Gastroesophageal sphincter (tissue), 4 donors: ENCODE data around the gene C4orf33. TPM values are rescaled to one million over a fixed set of nuclear protein-coding genes. Genes with fewer than 3 reads are reported as not detected.
A peak's percentile ranks its signal among the peaks of the same experiment; 100 is the strongest.
"Not testable (repeated sequence)": the region's sequence is repeated elsewhere in the genome, so short reads cannot be mapped to it uniquely, and the experiment has no call there.

Experiments used
- ATAC-seq: fragments of 150-250 bp; one replicate; pipeline ENCODE4 v1.9.1; 2016; ENCODE audit warnings: mild to moderate bottlenecking, moderate library complexity
- H3K27ac ChIP-seq, 4 donors: fragments of 200-600 bp; sonication (generic) in 3 of 4; 1 replicate in 3 of 4; 2 replicates in 1 of 4; pipeline ENCODE4 v1.5.1; 2016 to 2019
- H3K27me3 ChIP-seq: fragments of 200-600 bp; sonication (generic); one replicate; pipeline ENCODE4 v1.5.1; 2019
- H3K36me3 ChIP-seq, 2 donors: fragments of 200-600 bp; sonication (generic); one replicate each; pipeline ENCODE4 v1.5.1; 2019; ENCODE audit warnings: control low read depth in 1 of 2
- H3K4me1 ChIP-seq, 3 donors: fragments of 200-600 bp; sonication (generic); 1 replicate in 2 of 3; 2 replicates in 1 of 3; pipeline ENCODE4 v1.5.1; 2016 to 2019; ENCODE audit warnings: control low read depth in 2 of 3
- H3K4me3 ChIP-seq, 2 donors: fragments of 200-600 bp; sonication (generic); one replicate each; pipeline ENCODE4 v1.5.1; 2019; ENCODE audit warnings: mild to moderate bottlenecking in 1 of 2, moderate library complexity in 1 of 2
- H3K9me3 ChIP-seq, 3 donors: fragments of 200-600 bp; sonication (generic); one replicate each; pipeline ENCODE4 v1.5.1; 2017 to 2019; ENCODE audit warnings: control low read depth in 2 of 3
- EP300 ChIP-seq: sonication (generic); formaldehyde crosslinking; IDR thresholded peaks from one replicate; pipeline ENCODE4 v1.6.1; 2017; ENCODE audit warnings: antibody characterized with exemption, mild to moderate bottlenecking
- POLR2A ChIP-seq, 2 donors: fragments of 450-650 bp; IDR thresholded peaks; one replicate each; pipeline ENCODE4 v1.6.1; 2017; ENCODE audit warnings: antibody characterized with exemption in 2 of 2, mild to moderate bottlenecking in 2 of 2, moderate library complexity in 1 of 2
- POLR2AphosphoS5 ChIP-seq: sonication (generic); formaldehyde crosslinking; IDR thresholded peaks from one replicate; pipeline ENCODE4 v1.6.1; 2017; ENCODE audit warnings: antibody characterized with exemption
- WGBS, 2 donors: methylation state at CpG; one replicate each; pipeline ENCODE4 v1.1.5; 2018; ENCODE audit warnings: low coverage in 1 of 2; 5-methylcytosine and 5-hydroxymethylcytosine counted together
- total RNA-seq, 4 donors: library from RNA; depleted of rRNA; stranded (reverse); fragments of >200 nt; gene quantifications; one replicate each; pipeline ENCODE4 v1.1.0, GENCODE V29; 2016
- TF ChIP-seq, protein P1 (sequence below), 4 experiments: fragments of 200-600 bp in 2 of 4; fragments of 450-650 bp in 2 of 4; sonication (generic) in 1 of 4; IDR thresholded peaks; one replicate each; pipeline ENCODE4 v1.5.1; 2017 to 2019; ENCODE audit warnings: antibody characterized with exemption in 4 of 4, mild to moderate bottlenecking in 2 of 4, moderate library complexity in 2 of 4

The C4orf33 gene, protein sequence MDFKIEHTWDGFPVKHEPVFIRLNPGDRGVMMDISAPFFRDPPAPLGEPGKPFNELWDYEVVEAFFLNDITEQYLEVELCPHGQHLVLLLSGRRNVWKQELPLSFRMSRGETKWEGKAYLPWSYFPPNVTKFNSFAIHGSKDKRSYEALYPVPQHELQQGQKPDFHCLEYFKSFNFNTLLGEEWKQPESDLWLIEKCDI
- total RNA-seq = 10 to 100 TPM in 1 of 4 donors, 1 to 10 TPM in 3; 4.8 to 12.5 (median 7.6) TPM

DNA sequence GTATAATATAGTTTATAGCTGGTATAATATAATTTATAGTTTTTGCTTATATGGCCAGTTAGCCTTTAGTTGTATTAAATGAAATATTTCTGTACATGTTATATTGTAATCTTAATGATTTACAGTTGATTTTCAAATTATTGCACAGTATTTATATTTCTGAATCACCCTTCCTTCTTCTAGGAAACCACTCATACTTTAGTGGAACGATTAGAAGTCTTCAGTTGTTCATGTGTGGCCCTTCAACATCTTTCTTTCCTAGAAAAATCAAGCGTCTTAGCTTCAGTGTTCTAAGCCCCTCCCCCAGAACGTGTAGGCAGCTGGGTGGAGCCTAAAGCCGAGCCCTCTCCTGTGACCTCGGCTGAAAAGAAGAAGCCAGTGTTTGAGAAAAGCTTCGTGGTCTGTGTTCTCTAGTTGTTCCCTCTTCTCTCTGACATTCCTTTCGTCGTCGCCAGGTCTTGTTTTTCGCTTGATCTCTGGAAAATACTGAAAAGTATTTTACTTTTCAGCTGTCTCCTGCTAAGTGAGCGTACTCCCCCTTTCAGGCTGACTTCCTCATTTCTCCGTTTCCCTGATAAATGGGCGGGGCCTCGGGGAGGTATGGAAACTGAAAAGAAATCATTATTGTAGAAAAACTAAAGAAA, at the start of gene C4orf33:
Gene C4orf33, plus strand, starts transcription at position 342 of the 644 bp plus-strand sequence. CDS start 6,459 bp downstream, outside the sequence.
- peak within 1 kb of the TSS; percentile 57 to 100 for H3K4me3 ChIP-seq
- H3K4me1 ChIP-seq = peaks cover 10 to 40% (median 11%) of the 10 kb centered on the region in 3 donors
- no peaks in the 10 kb centered on the region for H3K9me3 ChIP-seq
- H3K27ac ChIP-seq = peak within 1 kb of the TSS; percentile 68 to 89 (median 82)
- TF ChIP-seq, protein P1, sequence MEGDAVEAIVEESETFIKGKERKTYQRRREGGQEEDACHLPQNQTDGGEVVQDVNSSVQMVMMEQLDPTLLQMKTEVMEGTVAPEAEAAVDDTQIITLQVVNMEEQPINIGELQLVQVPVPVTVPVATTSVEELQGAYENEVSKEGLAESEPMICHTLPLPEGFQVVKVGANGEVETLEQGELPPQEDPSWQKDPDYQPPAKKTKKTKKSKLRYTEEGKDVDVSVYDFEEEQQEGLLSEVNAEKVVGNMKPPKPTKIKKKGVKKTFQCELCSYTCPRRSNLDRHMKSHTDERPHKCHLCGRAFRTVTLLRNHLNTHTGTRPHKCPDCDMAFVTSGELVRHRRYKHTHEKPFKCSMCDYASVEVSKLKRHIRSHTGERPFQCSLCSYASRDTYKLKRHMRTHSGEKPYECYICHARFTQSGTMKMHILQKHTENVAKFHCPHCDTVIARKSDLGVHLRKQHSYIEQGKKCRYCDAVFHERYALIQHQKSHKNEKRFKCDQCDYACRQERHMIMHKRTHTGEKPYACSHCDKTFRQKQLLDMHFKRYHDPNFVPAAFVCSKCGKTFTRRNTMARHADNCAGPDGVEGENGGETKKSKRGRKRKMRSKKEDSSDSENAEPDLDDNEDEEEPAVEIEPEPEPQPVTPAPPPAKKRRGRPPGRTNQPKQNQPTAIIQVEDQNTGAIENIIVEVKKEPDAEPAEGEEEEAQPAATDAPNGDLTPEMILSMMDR (IDR thresholded peaks at IDR 0.05) = no peak
- TF ChIP-seq POLR2AphosphoS5 (no peak), POLR2A (IDR thresholded peaks at IDR 0.05) (no peak), EP300 (no peak)
- peak; percentile 57 for ATAC-seq
- H3K27me3 ChIP-seq = no peaks in the 10 kb centered on the region
- no peaks in the 10 kb centered on the region for H3K36me3 ChIP-seq
- WGBS, 2 donors = 0 to 7% methylated on average over 6 to 9 of the region's 14 CpGs

DNA sequence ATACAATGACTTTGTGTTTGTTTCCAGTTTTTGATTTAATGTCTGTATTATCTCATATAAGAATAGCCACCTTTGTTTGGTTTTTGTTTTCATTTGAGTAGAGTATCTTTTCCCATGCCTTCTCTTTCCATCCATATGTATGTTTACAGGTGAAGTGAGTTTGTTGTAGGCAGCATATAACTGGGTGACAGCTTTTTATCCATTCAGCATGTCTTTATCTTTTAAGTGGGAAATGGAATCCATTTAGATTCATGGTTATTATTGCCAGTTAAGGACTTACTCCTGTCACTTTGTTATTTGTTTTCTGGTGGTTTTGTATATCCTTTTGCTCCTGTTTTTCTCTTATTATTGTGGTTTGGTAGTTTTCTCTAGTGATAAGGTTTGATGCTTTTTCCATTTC, 36.9 kb upstream of the C4orf33 start:
- no peaks in the 10 kb centered on the region for H3K4me1 ChIP-seq
- peaks cover 0 to 27% of the 10 kb centered on the region in 2 donors for H3K36me3 ChIP-seq
- H3K27me3 ChIP-seq = no peaks in the 10 kb centered on the region
- ATAC-seq = no peak
- peaks cover 0 to 76% (median 0%) of the 10 kb centered on the region in 3 donors for H3K9me3 ChIP-seq
- no peak overlapping the region for H3K4me3 ChIP-seq
- H3K27ac ChIP-seq = no peak overlapping the region
- TF ChIP-seq, protein P1 (IDR thresholded peaks at IDR 0.05) = no peak
- no peak for TF ChIP-seq POLR2AphosphoS5

DNA sequence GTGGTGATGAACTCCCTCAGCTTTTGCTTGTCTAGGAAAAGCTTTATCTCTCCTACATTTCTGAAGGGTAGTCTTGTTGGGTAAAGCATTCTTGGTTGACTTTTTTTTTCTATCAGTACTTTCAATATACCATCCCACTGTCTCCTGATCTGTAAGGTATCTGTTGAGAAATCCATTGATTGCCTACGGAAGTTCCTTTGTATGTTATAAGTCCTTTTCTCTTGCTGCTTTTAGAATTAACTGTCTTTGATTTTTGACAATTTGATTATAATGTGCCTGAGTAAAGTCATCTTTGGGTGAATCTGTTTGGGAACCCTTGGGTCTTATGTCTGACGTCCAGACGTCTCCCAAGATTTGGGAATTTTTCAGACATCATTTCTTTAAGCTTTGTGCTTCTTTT, 33.4 kb upstream of the C4orf33 start:
- H3K36me3 ChIP-seq = peaks cover 0 to 27% of the 10 kb centered on the region in 2 donors
- H3K4me1 ChIP-seq = no peaks in the 10 kb centered on the region
- ATAC-seq = no peak
- H3K4me3 ChIP-seq = no peak overlapping the region
- H3K9me3 ChIP-seq = peaks cover 0 to 52% (median 0%) of the 10 kb centered on the region in 3 donors
- TF ChIP-seq, protein P1 (IDR thresholded peaks at IDR 0.05) = no peak
- TF ChIP-seq POLR2A (IDR thresholded peaks at IDR 0.05) = no peak
- TF ChIP-seq POLR2AphosphoS5 = no peak
- no peak for TF ChIP-seq EP300
- H3K27me3 ChIP-seq = no peaks in the 10 kb centered on the region
- WGBS, 2 donors = 100% methylated on average over 1 to 3 of the region's 3 CpGs
- H3K27ac ChIP-seq = no peak overlapping the region

DNA sequence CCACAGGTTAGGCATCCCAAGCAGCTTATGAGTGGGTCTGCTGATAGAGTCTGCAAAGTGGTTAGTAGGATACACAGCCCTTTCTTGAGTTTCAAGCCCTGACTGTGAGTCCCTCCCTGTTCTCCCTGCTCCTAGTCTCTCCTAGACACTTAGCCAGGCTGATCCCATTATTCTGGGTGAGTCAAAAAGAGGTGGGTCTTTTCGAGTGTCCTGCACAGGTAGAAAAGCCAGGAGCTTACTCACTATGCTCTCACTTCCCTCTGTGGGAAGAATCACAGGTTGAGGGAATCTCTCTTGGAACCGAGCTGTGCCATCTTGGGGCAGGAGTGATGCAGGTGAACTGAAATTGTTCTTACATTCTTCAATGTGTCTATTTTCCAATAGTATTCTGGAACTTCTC, 32.3 kb upstream of the C4orf33 start:
- ATAC-seq = no peak
- TF ChIP-seq POLR2A (IDR thresholded peaks at IDR 0.05) (no peak), EP300 (no peak), POLR2AphosphoS5 (no peak)
- TF ChIP-seq, protein P1 (IDR thresholded peaks at IDR 0.05) = no peak
- peaks cover 0 to 48% (median 0%) of the 10 kb centered on the region in 3 donors for H3K9me3 ChIP-seq
- H3K36me3 ChIP-seq = peaks cover 0 to 27% of the 10 kb centered on the region in 2 donors
- H3K4me1 ChIP-seq = no peaks in the 10 kb centered on the region
- WGBS, 2 donors = 60 to 100% methylated on average over 1 of the region's 2 CpGs
- H3K27ac ChIP-seq = no peak overlapping the region
- no peak overlapping the region for H3K4me3 ChIP-seq
- no peaks in the 10 kb centered on the region for H3K27me3 ChIP-seq

DNA sequence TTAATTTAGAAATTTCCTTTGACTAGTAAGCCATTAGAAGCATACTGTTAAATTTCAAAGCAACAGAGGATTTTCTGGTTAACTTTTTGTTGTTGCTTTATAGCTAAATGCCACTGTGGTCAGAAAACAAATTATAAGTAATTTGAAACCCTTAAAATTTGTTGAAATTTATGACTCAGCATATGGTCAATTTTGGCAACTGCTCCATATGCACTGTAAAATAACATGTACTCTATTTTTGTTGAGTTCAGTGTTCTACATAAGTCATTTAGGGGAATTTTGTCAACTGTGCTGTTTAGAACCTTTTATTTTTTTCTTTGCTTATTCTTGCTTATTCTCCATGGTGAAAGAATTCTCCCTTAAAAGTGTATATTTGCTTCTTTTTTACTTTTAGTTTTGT, 31.2 kb upstream of the C4orf33 start:
- Histone ChIP-seq H3K9me3 (peaks cover 0 to 48% (median 0%) of the 10 kb centered on the region in 3 donors), H3K4me1 (no peaks in the 10 kb centered on the region), H3K36me3 (peaks cover 0 to 27% of the 10 kb centered on the region in 2 donors), H3K4me3 (no peak overlapping the region), H3K27ac (no peak overlapping the region), H3K27me3 (no peaks in the 10 kb centered on the region)
- TF ChIP-seq, protein P1 (IDR thresholded peaks at IDR 0.05) = no peak
- no peak for TF ChIP-seq POLR2AphosphoS5
- TF ChIP-seq EP300 = no peak
- TF ChIP-seq POLR2A (IDR thresholded peaks at IDR 0.05) = no peak
- no peak for ATAC-seq

DNA sequence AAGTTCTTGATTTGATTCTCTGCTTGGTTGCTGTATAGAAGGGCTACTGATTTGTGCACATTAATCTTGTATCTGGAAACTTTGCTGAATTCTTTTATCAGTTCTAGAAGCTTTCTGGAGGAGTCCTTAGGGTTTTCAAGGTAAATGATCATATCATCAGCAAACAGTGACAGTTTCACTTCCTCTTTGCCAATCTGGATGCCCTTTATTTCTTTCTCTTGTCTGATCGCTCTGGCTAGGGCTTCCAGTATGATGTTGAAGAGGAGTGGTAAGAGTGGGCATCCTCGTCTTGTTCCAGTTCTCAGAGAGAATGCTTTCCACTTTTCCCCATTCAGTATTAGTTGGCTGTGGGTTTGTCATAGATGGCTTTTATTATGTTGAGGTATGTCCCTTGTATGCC, 26.4 kb upstream of the C4orf33 start:
- 93 to 96% methylated on average over 2 of the region's 2 CpGs for WGBS, 2 donors
- H3K9me3 ChIP-seq = not testable (repeated sequence)

More for the DNA sequence above, 26.4 kb upstream of the C4orf33 start:
- H3K27ac ChIP-seq, H3K36me3 ChIP-seq, H3K4me3 ChIP-seq, ATAC-seq, H3K4me1 ChIP-seq, H3K27me3 ChIP-seq: not testable (repeated sequence)
